ENCODE measurements around the gene PRDM5. TPM values are rescaled to one million over a fixed set of nuclear protein-coding genes. Genes with fewer than 3 reads are reported as not detected.

The PRDM5 gene
- total and polyA plus RNA-seq, 7 donors: 0.56 to 3.4 (median 2.2) TPM

DNA sequence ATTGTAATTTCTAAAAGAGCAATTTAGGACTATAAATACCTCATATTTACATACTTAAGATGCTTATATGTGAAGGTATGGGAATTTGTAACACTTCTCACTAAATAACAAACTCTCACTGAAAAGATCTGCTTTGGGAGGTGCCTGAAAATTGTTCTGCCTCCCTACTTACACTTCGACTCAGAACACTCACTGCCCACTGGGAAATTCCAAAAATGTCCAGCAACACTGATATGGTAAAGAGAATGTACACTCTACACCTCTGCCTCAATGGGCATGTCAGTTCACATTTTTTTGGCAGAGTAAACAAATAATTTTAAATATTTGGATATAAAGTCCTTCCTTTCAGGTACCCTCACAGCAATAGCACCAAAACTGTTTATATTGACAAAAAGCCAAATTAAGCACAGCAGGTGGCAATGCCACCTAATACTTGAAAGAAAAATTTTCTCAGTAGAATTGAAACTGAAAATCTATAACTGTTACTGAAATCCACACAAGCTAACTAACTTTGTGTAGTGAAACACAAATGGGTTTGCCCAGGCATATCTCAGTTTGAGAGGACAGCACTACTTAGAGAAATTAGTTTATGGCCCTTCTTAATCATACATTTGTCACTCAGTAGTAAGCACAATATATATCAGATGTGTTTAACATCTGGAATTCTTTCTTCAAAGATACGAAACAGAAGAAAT lies 67.1 kb downstream of the PRDM5 start:
- whole genome bisulfite sequencing, 3 donors: 78 to 89% (median 89%) methylated on average over 2 of the region's 2 CpGs
- no peak overlapping the region for H3K27ac ChIP-seq
- no peaks in the 10 kb centered on the region for H3K4me1 ChIP-seq
- intact Hi-C loops (cut with DNase I): no loop called here
- TF ChIP-seq, protein P1, sequence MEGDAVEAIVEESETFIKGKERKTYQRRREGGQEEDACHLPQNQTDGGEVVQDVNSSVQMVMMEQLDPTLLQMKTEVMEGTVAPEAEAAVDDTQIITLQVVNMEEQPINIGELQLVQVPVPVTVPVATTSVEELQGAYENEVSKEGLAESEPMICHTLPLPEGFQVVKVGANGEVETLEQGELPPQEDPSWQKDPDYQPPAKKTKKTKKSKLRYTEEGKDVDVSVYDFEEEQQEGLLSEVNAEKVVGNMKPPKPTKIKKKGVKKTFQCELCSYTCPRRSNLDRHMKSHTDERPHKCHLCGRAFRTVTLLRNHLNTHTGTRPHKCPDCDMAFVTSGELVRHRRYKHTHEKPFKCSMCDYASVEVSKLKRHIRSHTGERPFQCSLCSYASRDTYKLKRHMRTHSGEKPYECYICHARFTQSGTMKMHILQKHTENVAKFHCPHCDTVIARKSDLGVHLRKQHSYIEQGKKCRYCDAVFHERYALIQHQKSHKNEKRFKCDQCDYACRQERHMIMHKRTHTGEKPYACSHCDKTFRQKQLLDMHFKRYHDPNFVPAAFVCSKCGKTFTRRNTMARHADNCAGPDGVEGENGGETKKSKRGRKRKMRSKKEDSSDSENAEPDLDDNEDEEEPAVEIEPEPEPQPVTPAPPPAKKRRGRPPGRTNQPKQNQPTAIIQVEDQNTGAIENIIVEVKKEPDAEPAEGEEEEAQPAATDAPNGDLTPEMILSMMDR (IDR thresholded peaks at IDR 0.05): no peak
- H3K4me3 ChIP-seq: no peak overlapping the region
- ATAC-seq: no peak
- no peaks in the 10 kb centered on the region for H3K27me3 ChIP-seq (ENCODE audit: insufficient read depth in 3 of 3, low read length in 2 of 3)
- H3K36me3 ChIP-seq (ENCODE audit: insufficient read depth in 1 of 2, low read depth in 1 of 2): no peaks in the 10 kb centered on the region
- DNase-seq: no peak
- H3K9me3 ChIP-seq: no peaks in the 10 kb centered on the region

DNA sequence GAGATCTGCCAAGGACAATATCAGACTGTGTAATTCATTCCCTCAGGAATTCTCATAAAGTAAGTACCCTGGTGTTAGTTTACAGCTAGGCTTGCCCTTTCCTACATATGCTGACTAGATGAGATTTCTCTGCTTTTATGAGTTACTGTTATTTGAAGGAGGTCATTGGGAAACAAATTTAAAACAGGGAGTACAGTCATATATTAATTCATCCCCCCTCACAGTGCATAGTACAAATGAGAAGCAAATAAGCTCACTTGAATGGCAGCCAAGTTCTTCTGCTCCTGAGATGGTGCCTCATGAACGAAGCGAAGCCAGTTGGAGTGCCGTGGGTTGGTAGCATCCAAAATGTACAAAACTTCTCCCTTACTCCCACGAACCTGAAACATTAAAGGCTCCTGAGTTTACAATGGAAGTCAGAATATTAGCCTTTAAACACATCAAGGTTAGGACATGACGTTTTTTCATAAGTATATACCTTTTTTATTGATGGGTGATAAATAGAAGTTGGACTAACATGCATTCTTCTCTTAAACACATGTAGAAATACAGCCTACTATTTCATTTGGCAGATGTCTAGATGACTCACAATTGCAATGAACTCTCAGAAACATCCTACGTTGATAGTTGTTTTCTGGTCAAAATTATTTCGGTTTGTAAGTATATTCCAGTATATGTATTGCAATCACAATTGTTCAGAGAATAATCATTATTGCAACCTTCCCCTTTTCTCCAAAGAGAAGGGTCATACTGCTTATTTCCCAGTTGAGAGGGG lies 69.2 kb downstream of the PRDM5 start:
- Histone ChIP-seq H3K9me3 (no peaks in the 10 kb centered on the region), H3K27ac (no peak overlapping the region), H3K36me3 (ENCODE audit: insufficient read depth in 1 of 2, low read depth in 1 of 2) (no peaks in the 10 kb centered on the region), H3K4me3 (no peak overlapping the region), H3K27me3 (ENCODE audit: insufficient read depth in 3 of 3, low read length in 2 of 3) (no peaks in the 10 kb centered on the region), H3K4me1 (no peaks in the 10 kb centered on the region)
- WGBS, 3 donors: 62 to 65% (median 64%) methylated on average over 7 of the region's 7 CpGs
- intact Hi-C loops (cut with DNase I): no loop called here
- TF ChIP-seq, protein P1 (IDR thresholded peaks at IDR 0.05): no peak
- no peak for ATAC-seq
- no peak for DNase-seq

DNA sequence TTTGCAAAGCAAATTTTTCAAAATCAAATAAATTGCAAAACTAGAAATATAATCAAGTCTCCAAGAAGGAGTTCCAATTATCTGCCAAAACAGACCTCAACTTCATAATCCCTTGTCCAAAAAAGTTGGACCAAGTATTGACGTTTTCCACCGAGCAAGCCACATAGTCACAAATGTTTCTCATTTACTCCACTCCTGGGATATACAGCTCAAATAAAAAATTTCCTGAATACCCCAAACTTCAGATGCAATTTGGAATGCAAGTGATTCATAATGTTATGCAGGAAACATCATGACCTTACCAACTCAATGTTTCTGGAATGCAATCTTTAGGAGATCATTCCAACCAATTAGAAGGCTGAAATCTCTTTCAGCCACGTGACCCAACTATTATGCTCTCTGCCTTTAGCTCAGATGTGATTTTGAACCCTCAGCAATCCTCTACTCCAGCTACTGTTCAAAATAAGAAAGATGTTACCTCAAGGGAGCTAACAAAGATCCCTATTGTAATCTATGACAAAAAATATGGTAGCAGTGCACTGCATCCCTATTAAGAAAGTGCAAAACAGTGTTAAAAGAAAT lies 72.4 kb downstream of the PRDM5 start:
- Histone ChIP-seq H3K36me3 (ENCODE audit: insufficient read depth in 1 of 2, low read depth in 1 of 2) (no peaks in the 10 kb centered on the region), H3K4me3 (no peak overlapping the region), H3K27ac (no peak overlapping the region), H3K9me3 (no peaks in the 10 kb centered on the region), H3K4me1 (no peaks in the 10 kb centered on the region), H3K27me3 (ENCODE audit: insufficient read depth in 3 of 3, low read length in 2 of 3) (no peaks in the 10 kb centered on the region)
- WGBS, 3 donors: 52 to 65% (median 60%) methylated on average over 3 of the region's 3 CpGs
- ATAC-seq (no peak), DNase-seq (no peak)
- TF ChIP-seq, protein P1 (IDR thresholded peaks at IDR 0.05): no peak
- intact Hi-C loops (cut with DNase I): no loop called here

DNA sequence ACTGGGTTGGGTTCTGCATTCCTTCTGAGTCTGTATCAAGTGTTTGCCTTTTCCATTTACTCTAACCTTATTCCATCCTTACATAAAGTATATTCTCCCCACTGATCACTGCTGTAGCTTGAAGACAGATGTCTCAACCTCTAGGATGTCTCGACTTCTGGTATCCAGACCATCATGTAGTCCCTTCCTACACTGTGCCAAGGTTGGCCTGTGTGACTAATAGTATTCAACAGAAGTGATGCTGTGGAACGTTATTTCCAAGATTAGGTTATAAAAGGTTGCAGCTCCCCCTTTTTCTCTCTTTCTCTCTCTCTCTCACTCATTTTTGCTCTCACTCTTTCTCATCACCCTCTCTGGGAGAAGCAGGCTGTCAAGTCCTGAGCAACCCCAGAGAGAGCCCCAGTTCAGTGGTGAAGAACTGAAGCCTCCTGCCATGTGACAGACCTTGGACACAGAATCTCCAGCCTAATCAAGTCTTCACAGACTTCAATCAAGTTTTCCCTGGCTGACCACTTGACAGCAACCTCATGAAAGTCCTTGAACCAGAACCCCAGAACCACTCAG lies 75.4 kb downstream of the PRDM5 start:
- DNase-seq (no peak), ATAC-seq (no peak)
- no peak overlapping the region for H3K4me3 ChIP-seq
- TF ChIP-seq, protein P1 (IDR thresholded peaks at IDR 0.05): no peak
- intact Hi-C loops (cut with DNase I): no loop called here
- no peak overlapping the region for H3K27ac ChIP-seq
- WGBS, 3 donors: 69 to 80% (median 71%) methylated on average over 2 of the region's 2 CpGs
- no peaks in the 10 kb centered on the region for H3K9me3 ChIP-seq
- no peaks in the 10 kb centered on the region for H3K4me1 ChIP-seq
- H3K36me3 ChIP-seq (ENCODE audit: insufficient read depth in 1 of 2, low read depth in 1 of 2): no peaks in the 10 kb centered on the region
- H3K27me3 ChIP-seq (ENCODE audit: insufficient read depth in 3 of 3, low read length in 2 of 3): no peaks in the 10 kb centered on the region
